GM08714 (cell line): ENCODE data around the gene VAC14.

Experiments used
- H3K4me3 ChIP-seq: fragments of 200-500 bp; sonication (Bioruptor generic); 2 replicates; pipeline ENCODE4 v1.5.1; 2014; ENCODE audit warnings: mild to moderate bottlenecking, low read length, inconsistent platforms
- ZNF274 ChIP-seq: IDR thresholded peaks from 2 replicates; pipeline ENCODE4 v1.6.1; 2012; ENCODE audit warnings: mild to moderate bottlenecking, low read depth, low read length

The VAC14 gene

GRCh38 chr16:70775399-70775798, 25.6 kb downstream of the VAC14 start:
- H3K4me3 ChIP-seq = no peak overlapping the region
- no peak for TF ChIP-seq ZNF274

- no peak for TF ChIP-seq ZNF274
- no peak overlapping the region for H3K4me3 ChIP-seq
These were observed 26.7 kb downstream of the VAC14 start for GRCh38 chr16:70774261-70774660.

GRCh38 chr16:70772493-70772892, 28.5 kb downstream of the VAC14 start:
- no peak for TF ChIP-seq ZNF274

GRCh38 chr16:70770626-70771552, 30.1 kb downstream of the VAC14 start:
- no peak overlapping the region for H3K4me3 ChIP-seq
- no peak for TF ChIP-seq ZNF274

More at GRCh38 chr16:70772493-70772892, 28.5 kb downstream of the VAC14 start:
- no peak overlapping the region for H3K4me3 ChIP-seq

- TF ChIP-seq ZNF274 = no peak
- no peak overlapping the region for H3K4me3 ChIP-seq
These were observed 30.7 kb downstream of the VAC14 start for GRCh38 chr16:70770291-70770625.

- TF ChIP-seq ZNF274 = no peak
- H3K4me3 ChIP-seq = no peak overlapping the region
These were observed 31.2 kb downstream of the VAC14 start for GRCh38 chr16:70769761-70770160.

GRCh38 chr16:70769131-70769530, 31.8 kb downstream of the VAC14 start:
- TF ChIP-seq ZNF274 = no peak
- H3K4me3 ChIP-seq = no peak overlapping the region

GRCh38 chr16:70768203-70768580, 32.8 kb downstream of the VAC14 start:
- TF ChIP-seq ZNF274 = no peak
- H3K4me3 ChIP-seq = no peak overlapping the region

- no peak for TF ChIP-seq ZNF274
These were observed 33.4 kb downstream of the VAC14 start for GRCh38 chr16:70767377-70768202.

GRCh38 chr16:70766658-70767057, 34.3 kb downstream of the VAC14 start:
- no peak for TF ChIP-seq ZNF274
- H3K4me3 ChIP-seq = no peak overlapping the region

More at GRCh38 chr16:70767377-70768202, 33.4 kb downstream of the VAC14 start:
- no peak overlapping the region for H3K4me3 ChIP-seq

GRCh38 chr16:70766176-70766575, 34.8 kb downstream of the VAC14 start:
- no peak for TF ChIP-seq ZNF274
- H3K4me3 ChIP-seq = no peak overlapping the region

GRCh38 chr16:70765491-70765890, 35.5 kb downstream of the VAC14 start:
- H3K4me3 ChIP-seq = no peak overlapping the region
- no peak for TF ChIP-seq ZNF274

GRCh38 chr16:70764632-70765031, 36.3 kb downstream of the VAC14 start:
- H3K4me3 ChIP-seq = no peak overlapping the region
- TF ChIP-seq ZNF274 = no peak

- H3K4me3 ChIP-seq = no peak overlapping the region
- TF ChIP-seq ZNF274 = no peak
These were observed 40.7 kb downstream of the VAC14 start for GRCh38 chr16:70760221-70760620.

GRCh38 chr16:70759666-70760065, 41.3 kb downstream of the VAC14 start:
- no peak overlapping the region for H3K4me3 ChIP-seq
- TF ChIP-seq ZNF274 = no peak

- no peak for TF ChIP-seq ZNF274
These were observed 42.2 kb downstream of the VAC14 start for GRCh38 chr16:70758786-70759185.

More at GRCh38 chr16:70758786-70759185, 42.2 kb downstream of the VAC14 start:
- no peak overlapping the region for H3K4me3 ChIP-seq
